PC-9 (cell line): ENCODE measurements around the gene CASP10.

Experiments
- CTCF ChIP-seq: fragments of 200-600 bp; sonication (generic); conservative IDR thresholded peaks from 2 replicates; pipeline ENCODE4 v1.6.1; 2017; ENCODE audit warnings: mixed run types, antibody characterized with exemption, mild to moderate bottlenecking, moderate library complexity
- EZH2 ChIP-seq: fragments of 200-600 bp; sonication (generic); IDR thresholded peaks from 2 replicates; pipeline ENCODE4 v1.8.0; 2017; ENCODE audit warnings: antibody characterized with exemption, low read depth

- TF ChIP-seq CTCF (no peak), EZH2 (no peak)
Measured at GRCh38 chr2:201199847-201200246, 16.9 kb downstream of the CASP10 start.
